BLaER1 (cell line): ENCODE measurements around the gene FAM234A.
"Not testable (repeated sequence)": the region's sequence is repeated elsewhere in the genome, so short reads cannot be mapped to it uniquely, and the experiment has no call there.

ENCODE experiments used
- H3K27ac ChIP-seq: shearing (Covaris generic); formaldehyde crosslinking; 2 replicates; pipeline ENCODE4 v1.8.1; 2022
- H3K27me3 ChIP-seq: shearing (Covaris generic); formaldehyde crosslinking; 2 replicates; pipeline ENCODE4 v1.8.1; 2022
- H3K36me3 ChIP-seq: shearing (Covaris generic); formaldehyde crosslinking; 2 replicates; pipeline ENCODE4 v1.8.1; 2022
- H3K4me1 ChIP-seq: shearing (Covaris generic); formaldehyde crosslinking; 2 replicates; pipeline ENCODE4 v1.8.1; 2022
- H3K4me2 ChIP-seq: shearing (Covaris generic); formaldehyde crosslinking; 2 replicates; pipeline ENCODE4 v1.8.1; 2022
- H3K4me3 ChIP-seq: shearing (Covaris generic); formaldehyde crosslinking; 2 replicates; pipeline ENCODE4 v1.8.1; 2022
- H3K9ac ChIP-seq: shearing (Covaris generic); formaldehyde crosslinking; 2 replicates; pipeline ENCODE4 v1.8.1; 2022
- H3K9me3 ChIP-seq: shearing (Covaris generic); formaldehyde crosslinking; 2 replicates; pipeline ENCODE4 v1.8.1; 2022
- H4K20me1 ChIP-seq: shearing (Covaris generic); formaldehyde crosslinking; 2 replicates; pipeline ENCODE4 v1.8.1; 2022
- Cebpa-rat ChIP-seq: shearing (Covaris generic); IDR thresholded peaks from 2 replicates; pipeline ENCODE4 v1.8.1; 2022

Gene FAM234A

GRCh38 chr16:194516-194915 lies 40.1 kb upstream of the FAM234A start:
- Histone ChIP-seq H3K27ac (no peak overlapping the region), H3K4me3 (no peak overlapping the region), H4K20me1 (peaks cover 95% of the 10 kb centered on the region), H3K9me3 (no peaks in the 10 kb centered on the region), H3K4me2 (no peak overlapping the region), H3K27me3 (no peaks in the 10 kb centered on the region), H3K9ac (no peak overlapping the region), H3K36me3 (peaks cover 100% of the 10 kb centered on the region), H3K4me1 (no peaks in the 10 kb centered on the region)
- TF ChIP-seq Cebpa-rat: no peak

- Histone ChIP-seq H3K4me3 (no peak overlapping the region), H3K27ac (no peak overlapping the region), H3K9ac (no peak overlapping the region), H3K9me3 (no peaks in the 10 kb centered on the region), H3K27me3 (no peaks in the 10 kb centered on the region), H3K4me1 (no peaks in the 10 kb centered on the region), H4K20me1 (peaks cover 93% of the 10 kb centered on the region), H3K4me2 (no peak overlapping the region), H3K36me3 (peaks cover 100% of the 10 kb centered on the region)
- TF ChIP-seq Cebpa-rat: no peak
Observed at GRCh38 chr16:200388-200787, 34.2 kb upstream of the FAM234A start.

- H3K27ac ChIP-seq: no peak overlapping the region
- peaks cover 100% of the 10 kb centered on the region for H3K36me3 ChIP-seq
- H3K27me3 ChIP-seq: no peaks in the 10 kb centered on the region
- H3K9me3 ChIP-seq: no peaks in the 10 kb centered on the region
- H4K20me1 ChIP-seq: peaks cover 95% of the 10 kb centered on the region
- no peak for TF ChIP-seq Cebpa-rat
- no peak overlapping the region for H3K4me2 ChIP-seq
- H3K4me3 ChIP-seq: no peak overlapping the region
- no peak overlapping the region for H3K9ac ChIP-seq
- no peaks in the 10 kb centered on the region for H3K4me1 ChIP-seq
Observed at GRCh38 chr16:203246-203645, 31.4 kb upstream of the FAM234A start.

GRCh38 chr16:204046-204445 lies 30.6 kb upstream of the FAM234A start:
- not testable (repeated sequence) for H3K27me3 ChIP-seq, H3K4me3 ChIP-seq, H3K9me3 ChIP-seq, H3K4me1 ChIP-seq, H3K27ac ChIP-seq, H3K4me2 ChIP-seq, H3K9ac ChIP-seq
- peaks cover 100% of the 10 kb centered on the region for H3K36me3 ChIP-seq
- H4K20me1 ChIP-seq: peaks cover 97% of the 10 kb centered on the region

GRCh38 chr16:209359-209758 lies 25.3 kb upstream of the FAM234A start:
- H3K4me2 ChIP-seq, H3K9ac ChIP-seq, H3K27me3 ChIP-seq, H3K4me3 ChIP-seq, H3K27ac ChIP-seq, H3K4me1 ChIP-seq, H3K9me3 ChIP-seq: not testable (repeated sequence)
- Histone ChIP-seq H3K36me3 (peaks cover 100% of the 10 kb centered on the region), H4K20me1 (peaks cover 100% of the 10 kb centered on the region)

GRCh38 chr16:211631-212180 lies 22.9 kb upstream of the FAM234A start:
- H3K4me2 ChIP-seq, H3K4me1 ChIP-seq, H3K4me3 ChIP-seq, H3K9me3 ChIP-seq, H3K9ac ChIP-seq, H3K27ac ChIP-seq, H3K27me3 ChIP-seq: not testable (repeated sequence)
- peaks cover 100% of the 10 kb centered on the region for H3K36me3 ChIP-seq
- H4K20me1 ChIP-seq: peaks cover 100% of the 10 kb centered on the region

GRCh38 chr16:212999-213398 lies 21.6 kb upstream of the FAM234A start:
- H3K27me3 ChIP-seq: no peaks in the 10 kb centered on the region
- no peak for TF ChIP-seq Cebpa-rat
- 0 out of 2 replicates have a peak overlapping the region, but pooled peaks have one; percentile 4 for H3K9ac ChIP-seq
- peaks cover 100% of the 10 kb centered on the region for H4K20me1 ChIP-seq
- no peaks in the 10 kb centered on the region for H3K4me1 ChIP-seq
- no peak overlapping the region for H3K4me2 ChIP-seq
- H3K27ac ChIP-seq: no peak overlapping the region
- H3K4me3 ChIP-seq: no peak overlapping the region
- H3K9me3 ChIP-seq: no peaks in the 10 kb centered on the region
- H3K36me3 ChIP-seq: peaks cover 100% of the 10 kb centered on the region

GRCh38 chr16:220021-220420 lies 14.6 kb upstream of the FAM234A start:
- Histone ChIP-seq H3K9ac (no peak overlapping the region), H3K9me3 (no peaks in the 10 kb centered on the region), H3K4me2 (no peak overlapping the region), H4K20me1 (peaks cover 100% of the 10 kb centered on the region), H3K4me1 (no peaks in the 10 kb centered on the region), H3K27me3 (no peaks in the 10 kb centered on the region), H3K27ac (no peak overlapping the region), H3K4me3 (no peak overlapping the region), H3K36me3 (peaks cover 100% of the 10 kb centered on the region)
- TF ChIP-seq Cebpa-rat: no peak

GRCh38 chr16:228151-228851 lies 6.3 kb upstream of the FAM234A start:
- no peak for TF ChIP-seq Cebpa-rat
- H3K9me3 ChIP-seq: no peaks in the 10 kb centered on the region
- H3K9ac ChIP-seq: peak overlapping the region; percentile 94
- H3K4me3 ChIP-seq: peak overlapping the region; percentile 82
- H3K36me3 ChIP-seq: peaks cover 47% of the 10 kb centered on the region
- H3K4me1 ChIP-seq: peaks cover 21% of the 10 kb centered on the region
- peaks cover 57% of the 10 kb centered on the region for H4K20me1 ChIP-seq
- peak overlapping the region; percentile 91 for H3K4me2 ChIP-seq
- no peaks in the 10 kb centered on the region for H3K27me3 ChIP-seq
- H3K27ac ChIP-seq: peak overlapping the region; percentile 95

GRCh38 chr16:228852-229730 lies 5.5 kb upstream of the FAM234A start, which contains the start of gene LUC7L:
Gene LUC7L (minus strand): TSS chr16:229449. CDS start chr16:229339, 110 bp downstream.
- peak within 1 kb of the TSS; percentile 94 for H3K9ac ChIP-seq
- peak within 1 kb of the TSS; percentile 91 for H3K4me2 ChIP-seq
- TF ChIP-seq Cebpa-rat: no peak
- H3K4me3 ChIP-seq: peak within 1 kb of the TSS; percentile 82
- H3K27ac ChIP-seq: peak within 1 kb of the TSS; percentile 95
- peaks cover 29% of the 10 kb centered on the region for H3K4me1 ChIP-seq
- H3K9me3 ChIP-seq: no peaks in the 10 kb centered on the region
- no peaks in the 10 kb centered on the region for H3K27me3 ChIP-seq
- H4K20me1 ChIP-seq: peaks cover 49% of the 10 kb centered on the region
- H3K36me3 ChIP-seq: peaks cover 39% of the 10 kb centered on the region
